IMR-90 (cell line): ENCODE results near the gene SETSIP. TPM values are rescaled to one million over a fixed set of nuclear protein-coding genes. Genes with fewer than 3 reads are reported as not detected.

Experiments
- ATAC-seq: fragments of 200-7000 bp; cut with Tn5 transposase; 2 replicates; pipeline ENCODE4 v1.9.1; 2020; ENCODE audit warnings: low read depth, mild to moderate bottlenecking, moderate library complexity
- BruUV-seq: library from RNA; stranded (reverse); fragments of 400-500 nt; replicated peaks from 2 replicates; lab custom pipeline; 2021; lab: Mats Ljungman, UMichigan
- CTCF ChIA-PET: fragments of 300-600 bp; formaldehyde crosslinking; extraction: SDS; loops from one replicate; lab custom pipeline; 2021; ENCODE audit warnings: antibody characterized with exemption; lab: Yijun Ruan, JAX
- POLR2A ChIA-PET: fragments of 300-600 bp; sonication (Branson Sonifier 250); formaldehyde crosslinking; loops from one replicate; lab custom pipeline; 2022; ENCODE audit warnings: antibody characterized with exemption; ENCODE audit not compliant: unreplicated experiment; lab: Charles Lee
- DNase-seq: peaks from one replicate; pipeline ENCODE4 v3.0.0; 2013
- H2AFZ ChIP-seq: replicated peaks from 2 replicates; pipeline ENCODE3; 2013; ENCODE audit warnings: low read length, mild to moderate bottlenecking; ENCODE audit not compliant: poor library complexity
- H2AK5ac ChIP-seq: 2 replicates; pipeline ENCODE4 v1.6.1; 2013; ENCODE audit warnings: low read depth, low read length, inconsistent platforms
- H2AK9ac ChIP-seq: replicated peaks from 2 replicates; pipeline ENCODE3; 2013; ENCODE audit warnings: mild to moderate bottlenecking, low read depth, low read length, moderate library complexity; ENCODE audit not compliant: poor library complexity
- H2BK120ac ChIP-seq: 2 replicates; pipeline ENCODE4 v1.6.1; 2013; ENCODE audit warnings: low read depth, low read length, inconsistent platforms
- H2BK15ac ChIP-seq: 3 replicates; pipeline ENCODE4 v1.6.1; 2013; ENCODE audit warnings: low read depth, low read length, inconsistent platforms
- H2BK20ac ChIP-seq: 2 replicates; pipeline ENCODE4 v1.6.1; 2013; ENCODE audit warnings: low read depth, mild to moderate bottlenecking, inconsistent platforms, low read length, moderate library complexity
- H2BK5ac ChIP-seq: 2 replicates; pipeline ENCODE4 v1.6.1; 2013; ENCODE audit warnings: mild to moderate bottlenecking, low read depth, low read length, inconsistent platforms; ENCODE audit not compliant: poor library complexity, severe bottlenecking
- H3K14ac ChIP-seq: replicated peaks from 2 replicates; pipeline ENCODE4 v1.6.1; 2013; ENCODE audit warnings: low read depth, low read length, inconsistent platforms
- H3K18ac ChIP-seq: 2 replicates; pipeline ENCODE4 v1.6.1; 2013; ENCODE audit warnings: low read depth, low read length, control low read depth
- H3K23ac ChIP-seq: 2 replicates; pipeline ENCODE4 v1.6.1; 2013; ENCODE audit warnings: low read depth, low read length, inconsistent platforms
- H3K27ac ChIP-seq: 2 replicates; pipeline ENCODE4 v1.5.1; 2013; ENCODE audit warnings: mild to moderate bottlenecking, control low read depth, low read length; ENCODE audit not compliant: insufficient read depth
- H3K27me3 ChIP-seq: 2 replicates; pipeline ENCODE4 v1.6.1; 2013; ENCODE audit warnings: low read length; ENCODE audit not compliant: control insufficient read depth, insufficient read depth
- H3K36me3 ChIP-seq: 2 replicates; pipeline ENCODE4 v1.6.1; 2013; ENCODE audit warnings: low read length, mixed read lengths; ENCODE audit not compliant: control insufficient read depth, insufficient read depth
- H3K4ac ChIP-seq: 2 replicates; pipeline ENCODE4 v1.6.1; 2013; ENCODE audit warnings: low read depth, low read length, inconsistent platforms
- H3K4me1 ChIP-seq: 2 replicates; pipeline ENCODE4 v1.6.1; 2013; ENCODE audit warnings: low read length, mixed read lengths; ENCODE audit not compliant: control insufficient read depth, insufficient read depth
- H3K4me2 ChIP-seq: 2 replicates; pipeline ENCODE4 v1.6.1; 2013; ENCODE audit warnings: low read depth, mild to moderate bottlenecking, control low read depth, low read length, moderate library complexity
- H3K4me3 ChIP-seq: 2 replicates; pipeline ENCODE4 v1.5.1; 2013; ENCODE audit warnings: low read depth, mild to moderate bottlenecking, control low read depth, low read length, moderate library complexity; ENCODE audit not compliant: insufficient read depth
- H3K56ac ChIP-seq: 2 replicates; pipeline ENCODE4 v1.6.1; 2013; ENCODE audit warnings: low read length, inconsistent platforms; ENCODE audit not compliant: insufficient read depth; ENCODE audit errors: extremely low read depth
- H3K79me1 ChIP-seq, 2 experiments: 2 replicates each; pipeline ENCODE4 v1.6.1; 2013; ENCODE audit warnings: low read length in 2 of 2, inconsistent platforms in 1 of 2, low read depth in 1 of 2
- H3K9ac ChIP-seq: 2 replicates; pipeline ENCODE4 v1.6.1; 2013; ENCODE audit warnings: low read depth, low read length, control low read depth
- H3K9me1 ChIP-seq: 2 replicates; pipeline ENCODE4 v1.6.1; 2013; ENCODE audit warnings: low read length, inconsistent platforms; ENCODE audit not compliant: insufficient read depth
- H3K9me3 ChIP-seq: 2 replicates; pipeline ENCODE4 v1.6.1; 2013; ENCODE audit warnings: low read length; ENCODE audit not compliant: control insufficient read depth, insufficient read depth
- H4K20me1 ChIP-seq: 2 replicates; pipeline ENCODE4 v1.6.1; 2013; ENCODE audit warnings: low read length, inconsistent platforms; ENCODE audit not compliant: insufficient read depth
- H4K5ac ChIP-seq: 2 replicates; pipeline ENCODE4 v1.6.1; 2013; ENCODE audit warnings: mild to moderate bottlenecking, low read depth, low read length, control low read depth
- H4K8ac ChIP-seq, 2 experiments: 2 replicates each; pipeline ENCODE4 v1.6.1; 2013; ENCODE audit warnings: low read depth in 2 of 2, low read length in 2 of 2, control low read depth in 1 of 2, inconsistent platforms in 1 of 2
- H4K91ac ChIP-seq: 2 replicates; pipeline ENCODE4 v1.6.1; 2013; ENCODE audit warnings: low read depth, low read length, inconsistent platforms; ENCODE audit not compliant: insufficient read depth
- BHLHE40 ChIP-seq: fragments of 150-350 bp; IDR thresholded peaks from 2 replicates; pipeline ENCODE4 v1.6.1; 2016; ENCODE audit warnings: mild to moderate bottlenecking, low read depth, low read length
- CHD1 ChIP-seq: IDR thresholded peaks from 2 replicates; pipeline ENCODE4 v1.6.1; 2012; ENCODE audit warnings: low read depth, low read length, improper control_type of control experiment
- CTCF ChIP-seq: conservative IDR thresholded peaks from 2 replicates; pipeline ENCODE4 v1.5.1; 2012; ENCODE audit warnings: mild to moderate bottlenecking, low read depth, low read length, improper control_type of control experiment
- ELK1 ChIP-seq: fragments of 150-350 bp; IDR thresholded peaks from 2 replicates; pipeline ENCODE4 v1.6.1; 2016; ENCODE audit warnings: low read depth, mild to moderate bottlenecking, low read length, moderate library complexity, borderline replicate concordance
- FOS ChIP-seq: fragments of 150-350 bp; IDR thresholded peaks from 2 replicates; pipeline ENCODE4 v1.6.1; 2016; ENCODE audit warnings: low read depth, low read length
- MAFK ChIP-seq: IDR thresholded peaks from 2 replicates; pipeline ENCODE4 v1.6.1; 2012; ENCODE audit warnings: low read depth, low read length, improper control_type of control experiment
- MAZ ChIP-seq: IDR thresholded peaks from 2 replicates; pipeline ENCODE4 v1.6.1; 2012; ENCODE audit warnings: low read depth, mild to moderate bottlenecking, low read length, improper control_type of control experiment, moderate library complexity, borderline replicate concordance
- MXI1 ChIP-seq: IDR thresholded peaks from 2 replicates; pipeline ENCODE4 v1.6.1; 2012; ENCODE audit warnings: low read depth, mild to moderate bottlenecking, low read length, moderate library complexity, borderline replicate concordance
- NFE2L2 ChIP-seq: fragments of 150-350 bp; IDR thresholded peaks from 2 replicates; pipeline ENCODE4 v1.6.1; 2016; ENCODE audit warnings: low read depth, mild to moderate bottlenecking, low read length
- POLR2A ChIP-seq: IDR thresholded peaks from 2 replicates; pipeline ENCODE4 v1.6.1; 2012; ENCODE audit warnings: mild to moderate bottlenecking, low read depth, low read length
- RAD21 ChIP-seq: IDR thresholded peaks from 2 replicates; pipeline ENCODE4 v1.6.1; 2012; ENCODE audit warnings: low read length, improper control_type of control experiment
- RCOR1 ChIP-seq: IDR thresholded peaks from 2 replicates; pipeline ENCODE4 v1.6.1; 2012; ENCODE audit warnings: mild to moderate bottlenecking, low read length, improper control_type of control experiment; ENCODE audit not compliant: insufficient replicate concordance
- RFX5 ChIP-seq: IDR thresholded peaks from 2 replicates; pipeline ENCODE4 v1.8.0; 2012; ENCODE audit warnings: low read depth, mild to moderate bottlenecking, low read length, moderate library complexity
- SMC3 ChIP-seq: fragments of 150-350 bp; IDR thresholded peaks from 2 replicates; pipeline ENCODE4 v1.6.1; 2016; ENCODE audit warnings: low read depth, mild to moderate bottlenecking, antibody characterized with exemption, low read length, moderate library complexity
- USF2 ChIP-seq: fragments of 150-350 bp; IDR thresholded peaks from 2 replicates; pipeline ENCODE4 v1.6.1; 2017; ENCODE audit warnings: mild to moderate bottlenecking, antibody characterized with exemption, low read length, low read depth
- WGBS, 2 experiments: methylation state at CpG; one replicate each; pipeline versions ENCODE4 v1.1.5 to v1.1.7; 2013; ENCODE audit warnings: missing lambda C conversion rate in 2 of 2; ENCODE audit not compliant: insufficient read length in 1 of 2; ENCODE audit errors: extremely low coverage in 2 of 2; 5-methylcytosine and 5-hydroxymethylcytosine counted together
- dilution Hi-C: fragments of 300-500 bp; cut with HindIII; formaldehyde crosslinking; loops from one replicate; pipeline ENCODE4 v1.14.3; 2018; ENCODE audit warnings: low sequenced_read_pairs; ENCODE audit not compliant: unreplicated experiment
- in situ Hi-C: fragments of 300-500 bp; cut with MboI; formaldehyde crosslinking; loops from 3 replicates; pipeline ENCODE4 v1.14.3; 2019; ENCODE audit warnings: low sequenced_read_pairs, inconsistent platforms, mixed read lengths
- intact Hi-C: fragments of 100-400 bp; cut with micrococcal nuclease; formaldehyde crosslinking; loops from 2 replicates; pipeline ENCODE4 v1.10.0; 2022
- polyA plus RNA-seq, 3 experiments: library from polyadenylated mRNA; depleted of rRNA; stranded (reverse); fragments of >200 nt; gene quantifications; 2 replicates each; pipeline ENCODE4 v1.2.3, GENCODE V29; 2012; ENCODE audit warnings: low replicate concordance in 1 of 3
- total RNA-seq: library from RNA; depleted of rRNA; stranded (reverse); fragments of >200 nt; gene quantifications from 2 replicates; pipeline ENCODE4 v1.2.3, GENCODE V29; 2012

SETSIP gene
- total and polyA plus RNA-seq, 2 of the 4 experiments (the other 2 are of a cell fraction): not detected

- intact Hi-C loops (no loop called here), dilution Hi-C loops (no loop called here), in situ Hi-C loops (no loop called here)
- Histone ChIP-seq H4K91ac (no peak overlapping the region), H2AFZ (no peak overlapping the region), H3K23ac (no peak overlapping the region), H3K9ac (no peak overlapping the region), H3K18ac (no peak overlapping the region), H3K14ac (no peak overlapping the region), H2AK9ac (no peak overlapping the region), H3K27me3 (no peaks in the 10 kb centered on the region), H3K79me1 (no peaks in the 10 kb centered on the region), H2BK120ac (no peak overlapping the region), H3K27ac (no peak overlapping the region), H4K20me1 (no peaks in the 10 kb centered on the region), H2BK5ac (no peak overlapping the region), H3K36me3 (peaks cover 4% of the 10 kb centered on the region; the same call in 1 of the 2 replicates), H3K9me1 (no peaks in the 10 kb centered on the region), H3K56ac (no peak overlapping the region), H2BK15ac (no peak overlapping the region), H2BK20ac (no peak overlapping the region), H4K5ac (no peak overlapping the region), H3K9me3 (no peaks in the 10 kb centered on the region), H3K4me3 (no peak overlapping the region), H2AK5ac (no peak overlapping the region), H3K4me2 (no peak overlapping the region), H3K4ac (no peak overlapping the region), H4K8ac (no peak overlapping the region), H3K4me1 (no peaks in the 10 kb centered on the region)
- DNase-seq: no peak
- ChIA-PET POLR2A (no interaction called here), CTCF (no interaction called here)
- WGBS, 2 experiments: no CpG with 5 or more reads among the region's 2 CpGs
- no TSS peak for BruUV-seq
- TF ChIP-seq RFX5 (no peak), MAZ (no peak), MAFK (no peak), NFE2L2 (no peak), ELK1 (no peak), USF2 (no peak), POLR2A (no peak), CHD1 (no peak), CTCF (no peak), FOS (no peak), RCOR1 (no peak), SMC3 (no peak), RAD21 (no peak), MXI1 (no peak), BHLHE40 (no peak)
- no peak for ATAC-seq
Observed at GRCh38 chr1:92108631-92109030, 33.4 kb upstream of the SETSIP start.
